Measurements from ENCODE around the gene SPTBN1. TPM values are rescaled to one million over a fixed set of nuclear protein-coding genes. Genes with fewer than 3 reads are reported as not detected.

SPTBN1 gene
- total RNA-seq, 1 experiment from 2014 or later = 202 TPM

GRCh38 chr2:54680397-54681041, 224.4 kb downstream of the SPTBN1 start:
- H2AFZ ChIP-seq (ENCODE audit: low read length) = 0 out of 2 replicates have a peak overlapping the region, but pooled peaks have one; percentile 25
- H3K9me2 ChIP-seq (replicated peaks; ENCODE audit: low read length) = no peaks in the 10 kb centered on the region
- no peak overlapping the region for H3K9ac ChIP-seq (ENCODE audit: low read length)
- POLR2A ChIA-PET (ENCODE audit: unreplicated experiment) = no interaction called here
- no peaks in the 10 kb centered on the region for H3F3A ChIP-seq (ENCODE audit: low read length, unreplicated experiment)
- ATAC-seq (peak; percentile 42), DNase-seq (peak; percentile 46)
- peak overlapping the region; percentile 19; the same call in 1 of the 2 replicates for H3K4me3 ChIP-seq (ENCODE audit: low read length)
- no peaks in the 10 kb centered on the region for H3K36me3 ChIP-seq (ENCODE audit: low read depth, low read length)
- TF ChIP-seq EZH2phosphoT487 (IDR thresholded peaks at IDR 0.05; ENCODE audit: borderline replicate concordance, low read length) = no peak
- no peak for TF ChIP-seq CTCF (conservative IDR thresholded peaks at IDR 0.05; ENCODE audit: low read depth, low read length)
- no peak for TF ChIP-seq EZH2 (IDR thresholded peaks at IDR 0.05; ENCODE audit: low read length, unreplicated experiment)
- H3K4me1 ChIP-seq (ENCODE audit: insufficient read depth, low read length) = peaks cover 7% of the 10 kb centered on the region; the same call in 1 of the 2 replicates
- H3K4me2 ChIP-seq (ENCODE audit: low read length) = peak overlapping the region; percentile 44
- no peaks in the 10 kb centered on the region for H4K20me1 ChIP-seq (ENCODE audit: low read length)
- CTCF ChIA-PET = interaction anchor here (1.1 kb wide), 1 partner anchor 15 kb away, joined by 6 read pairs; no protein-coding TSS in a partner anchor
- no peaks in the 10 kb centered on the region for H3K79me2 ChIP-seq (ENCODE audit: low read length)
- no TSS peak for BruUV-seq (replicated peaks)
- no peaks in the 10 kb centered on the region for H3K27me3 ChIP-seq (ENCODE audit: low read length)
- H3K27ac ChIP-seq (ENCODE audit: low read length) = no peak overlapping the region
- no peaks in the 10 kb centered on the region for H3K9me3 ChIP-seq (ENCODE audit: low read length)
- intact Hi-C loops (cut with micrococcal nuclease) = no loop called here

GRCh38 chr2:54681416-54681815, 225.3 kb downstream of the SPTBN1 start:
- no TSS peak for BruUV-seq (replicated peaks)
- no peaks in the 10 kb centered on the region for H3K36me3 ChIP-seq (ENCODE audit: low read depth, low read length)
- no peaks in the 10 kb centered on the region for H3K79me2 ChIP-seq (ENCODE audit: low read length)
- H3K9me3 ChIP-seq (ENCODE audit: low read length) = no peaks in the 10 kb centered on the region
- H3K4me3 ChIP-seq (ENCODE audit: low read length) = no peak overlapping the region
- intact Hi-C loops (cut with micrococcal nuclease) = no loop called here
- no peaks in the 10 kb centered on the region for H3F3A ChIP-seq (ENCODE audit: low read length, unreplicated experiment)
- POLR2A ChIA-PET (ENCODE audit: unreplicated experiment) = no interaction called here
- no peak overlapping the region for H3K27ac ChIP-seq (ENCODE audit: low read length)
- H2AFZ ChIP-seq (ENCODE audit: low read length) = no peak overlapping the region
- CTCF ChIA-PET = no interaction called here
- ATAC-seq (no peak), DNase-seq (no peak)
- H3K4me2 ChIP-seq (ENCODE audit: low read length) = no peak overlapping the region
- H3K9ac ChIP-seq (ENCODE audit: low read length) = no peak overlapping the region
- TF ChIP-seq EZH2phosphoT487 (IDR thresholded peaks at IDR 0.05; ENCODE audit: borderline replicate concordance, low read length) (no peak), CTCF (conservative IDR thresholded peaks at IDR 0.05; ENCODE audit: low read depth, low read length) (no peak), EZH2 (IDR thresholded peaks at IDR 0.05; ENCODE audit: low read length, unreplicated experiment) (no peak)
- H3K27me3 ChIP-seq (ENCODE audit: low read length) = no peaks in the 10 kb centered on the region
- H3K9me2 ChIP-seq (replicated peaks; ENCODE audit: low read length) = no peaks in the 10 kb centered on the region
- peaks cover 7% of the 10 kb centered on the region; the same call in 1 of the 2 replicates for H3K4me1 ChIP-seq (ENCODE audit: insufficient read depth, low read length)
- no peaks in the 10 kb centered on the region for H4K20me1 ChIP-seq (ENCODE audit: low read length)

GRCh38 chr2:54683596-54683995, 227.5 kb downstream of the SPTBN1 start:
- Histone ChIP-seq H3K4me1 (ENCODE audit: insufficient read depth, low read length) (peaks cover 7% of the 10 kb centered on the region; the same call in 1 of the 2 replicates), H3K4me2 (ENCODE audit: low read length) (no peak overlapping the region), H2AFZ (ENCODE audit: low read length) (no peak overlapping the region), H3K79me2 (ENCODE audit: low read length) (no peaks in the 10 kb centered on the region), H3K27ac (ENCODE audit: low read length) (no peak overlapping the region), H3F3A (ENCODE audit: low read length, unreplicated experiment) (no peaks in the 10 kb centered on the region), H4K20me1 (ENCODE audit: low read length) (no peaks in the 10 kb centered on the region), H3K9me2 (replicated peaks; ENCODE audit: low read length) (no peaks in the 10 kb centered on the region), H3K9ac (ENCODE audit: low read length) (no peak overlapping the region), H3K4me3 (ENCODE audit: low read length) (no peak overlapping the region), H3K9me3 (ENCODE audit: low read length) (no peaks in the 10 kb centered on the region), H3K36me3 (ENCODE audit: low read depth, low read length) (no peaks in the 10 kb centered on the region), H3K27me3 (ENCODE audit: low read length) (no peaks in the 10 kb centered on the region)
- intact Hi-C loops (cut with micrococcal nuclease) = no loop called here
- POLR2A ChIA-PET (ENCODE audit: unreplicated experiment) = no interaction called here
- ATAC-seq = no peak
- CTCF ChIA-PET = no interaction called here
- DNase-seq = no peak
- BruUV-seq (replicated peaks) = no TSS peak
- TF ChIP-seq EZH2 (IDR thresholded peaks at IDR 0.05; ENCODE audit: low read length, unreplicated experiment) (no peak), CTCF (conservative IDR thresholded peaks at IDR 0.05; ENCODE audit: low read depth, low read length) (no peak), EZH2phosphoT487 (IDR thresholded peaks at IDR 0.05; ENCODE audit: borderline replicate concordance, low read length) (no peak)

Measured in PC-3 (cell line).